LoVo (cell line): ENCODE data around the gene DLEC1.
"Not testable (repeated sequence)": the region's sequence is repeated elsewhere in the genome, so short reads cannot be mapped to it uniquely, and the experiment has no call there.

Experiments used
- DNase-seq: peaks from one replicate; pipeline ENCODE4 v3.0.0-alpha.2; 2016; ENCODE audit warnings: low spot score

Gene DLEC1

DNA sequence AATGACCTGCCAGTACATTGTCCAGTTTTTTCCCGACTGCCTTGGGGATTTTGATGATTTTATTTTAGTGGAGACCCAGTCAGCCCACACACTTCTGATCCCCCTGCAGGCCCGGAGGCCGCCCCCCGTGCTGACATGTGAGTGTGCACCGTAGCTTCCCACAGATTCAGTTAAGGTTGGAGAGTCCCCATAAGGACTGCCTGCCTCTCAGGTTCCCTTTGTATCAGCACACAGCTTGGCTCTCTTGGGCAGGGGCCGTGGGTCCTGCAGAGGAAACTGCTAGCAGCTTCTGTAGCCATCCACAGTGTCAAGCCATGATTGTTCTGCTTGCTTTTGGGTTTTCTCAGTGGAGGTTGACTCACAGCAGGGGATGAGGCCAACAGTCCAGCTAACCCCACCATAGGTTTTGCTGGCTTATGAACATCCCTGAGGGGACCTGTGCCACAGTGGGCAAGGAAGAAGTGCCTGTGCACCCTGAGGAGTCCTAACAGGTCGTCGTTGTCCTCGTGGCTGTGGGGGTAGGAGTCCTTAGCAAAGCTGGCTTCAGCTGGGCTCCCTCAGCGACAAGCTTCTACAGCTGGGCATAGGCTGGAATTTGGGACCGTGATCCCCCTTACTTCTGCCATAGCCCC, 46.4 kb downstream of the DLEC1 start:
- DNase-seq = no peak

DNA sequence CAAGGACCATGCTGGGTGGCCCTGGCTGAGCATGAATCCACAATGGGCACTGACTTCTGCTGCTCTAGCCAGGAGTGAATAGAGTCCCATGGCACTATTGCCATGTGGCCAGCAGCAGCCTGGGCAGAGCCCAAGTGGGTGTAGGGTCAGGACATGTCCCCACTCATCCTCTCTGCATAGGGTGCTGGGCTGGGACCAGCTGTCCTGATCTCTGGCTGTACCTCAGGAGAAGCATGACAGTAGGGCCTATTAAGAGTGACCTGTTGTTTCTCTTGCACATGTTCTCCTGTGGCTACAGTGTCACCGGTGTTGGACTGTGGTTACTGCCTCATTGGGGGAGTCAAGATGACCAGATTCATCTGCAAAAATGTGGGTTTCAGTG, 46.9 kb downstream of the DLEC1 start:
- DNase-seq = no peak

- DNase-seq = no peak
Observed at GRCh38 chr3:38086496-38086895, 47.5 kb downstream of the DLEC1 start.

DNA sequence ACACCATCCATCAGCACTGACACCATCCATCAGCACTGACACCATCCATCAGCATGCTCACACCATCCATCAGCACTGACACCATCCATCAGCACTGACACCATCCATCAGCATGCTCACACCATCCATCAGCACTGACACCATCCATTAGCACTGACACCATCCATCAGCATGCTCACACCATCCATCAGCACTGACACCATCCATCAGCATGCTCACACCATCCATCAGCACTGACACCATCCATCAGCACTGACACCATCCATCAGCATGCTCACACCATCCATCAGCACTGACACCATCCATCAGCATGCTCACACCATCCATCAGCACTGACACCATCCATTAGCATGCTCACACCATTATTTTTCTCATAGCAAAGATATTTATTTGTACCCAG, 48.3 kb downstream of the DLEC1 start:
- DNase-seq = not testable (repeated sequence)

DNA sequence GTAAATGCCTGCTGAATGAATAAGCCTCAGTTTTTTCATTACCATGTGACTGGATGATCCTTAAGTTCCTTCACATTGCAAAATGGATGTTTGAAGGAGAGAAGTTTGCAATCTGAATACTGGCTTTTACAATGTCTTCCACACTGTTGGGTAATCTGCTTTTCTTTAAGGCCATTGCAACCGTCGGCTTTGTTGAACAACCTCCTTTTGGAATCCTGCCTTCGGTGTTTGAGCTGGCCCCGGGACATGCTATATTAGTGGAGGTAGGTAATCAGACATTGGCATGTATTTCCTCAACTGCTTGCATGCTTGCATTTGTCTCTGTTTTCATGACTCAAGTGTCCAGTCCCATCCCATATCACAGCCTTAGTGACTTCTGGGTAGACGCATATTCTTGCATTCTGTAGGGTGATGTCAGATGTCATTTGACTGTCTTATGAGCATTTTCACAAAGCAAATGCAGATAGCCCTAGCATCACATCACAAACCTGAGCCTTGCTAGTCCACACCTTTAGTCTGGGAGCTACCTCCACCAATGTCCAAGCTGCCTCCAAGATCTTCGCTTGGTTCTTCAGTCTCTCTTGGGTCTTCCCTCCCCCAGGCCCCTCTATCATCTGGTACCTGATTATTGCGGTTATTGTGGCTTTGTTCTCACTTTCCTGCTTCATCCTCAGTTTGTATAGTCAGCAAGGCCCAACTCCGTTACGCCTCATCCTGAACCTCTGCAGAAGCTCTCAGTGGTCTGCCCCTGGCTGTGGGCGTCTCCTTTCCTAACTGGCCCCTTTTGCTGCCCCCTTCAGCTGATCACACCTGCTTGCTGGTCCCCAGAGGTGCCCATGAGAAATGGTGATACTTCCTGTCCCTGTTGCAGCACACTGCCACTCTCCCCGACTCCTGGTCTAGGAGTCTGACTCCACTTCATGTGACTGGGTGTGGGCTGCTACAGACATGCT, 49.4 kb downstream of the DLEC1 start:
- DNase-seq = no peak

- DNase-seq = no peak
Observed at GRCh38 chr3:38089163-38089562, 50.2 kb downstream of the DLEC1 start.

GRCh38 chr3:38090453-38090852, 51.4 kb downstream of the DLEC1 start:
- DNase-seq = no peak

GRCh38 chr3:38094999-38095398, 56.0 kb downstream of the DLEC1 start:
- no peak for DNase-seq

DNA sequence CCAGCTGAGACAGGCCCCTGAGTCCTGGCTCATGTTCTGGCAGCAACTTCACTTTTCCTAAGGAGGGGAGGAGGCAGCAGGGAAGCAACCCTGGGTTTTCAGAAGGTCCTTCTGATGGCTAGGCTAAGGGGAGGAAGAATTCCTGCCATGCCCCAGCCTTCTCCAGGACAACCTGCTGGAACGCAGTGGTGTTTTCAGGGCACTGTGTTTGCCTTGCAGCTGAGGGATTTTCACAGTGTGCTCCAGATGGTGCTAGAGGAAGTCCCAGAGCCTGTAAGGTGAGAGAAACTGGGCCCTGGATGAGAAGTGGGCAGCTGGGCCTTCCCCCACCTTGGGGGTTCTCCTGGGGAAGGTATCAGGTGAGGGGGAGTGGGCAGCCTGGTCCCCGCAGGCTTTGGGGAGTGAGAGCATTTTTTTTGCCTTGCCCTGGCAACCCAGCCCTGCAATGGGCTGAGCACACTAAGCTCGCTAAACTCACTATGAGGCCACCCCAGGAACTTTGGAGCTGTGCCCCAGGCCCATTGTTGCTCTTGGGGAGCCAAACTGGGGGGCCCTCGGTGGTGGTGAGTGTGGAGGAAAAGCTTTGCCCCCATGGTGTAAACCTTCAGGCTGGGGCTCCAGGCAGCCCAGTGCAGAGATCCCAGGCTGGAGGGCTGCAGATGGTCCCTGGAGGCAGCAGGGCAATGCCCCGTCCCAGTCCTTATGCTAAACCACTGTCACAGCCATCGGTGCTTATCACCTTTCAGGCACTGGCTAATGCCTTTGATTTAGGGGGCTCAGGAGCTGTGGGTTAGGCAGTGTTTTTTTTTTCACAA, 56.9 kb downstream of the DLEC1 start:
- no peak for DNase-seq

DNA sequence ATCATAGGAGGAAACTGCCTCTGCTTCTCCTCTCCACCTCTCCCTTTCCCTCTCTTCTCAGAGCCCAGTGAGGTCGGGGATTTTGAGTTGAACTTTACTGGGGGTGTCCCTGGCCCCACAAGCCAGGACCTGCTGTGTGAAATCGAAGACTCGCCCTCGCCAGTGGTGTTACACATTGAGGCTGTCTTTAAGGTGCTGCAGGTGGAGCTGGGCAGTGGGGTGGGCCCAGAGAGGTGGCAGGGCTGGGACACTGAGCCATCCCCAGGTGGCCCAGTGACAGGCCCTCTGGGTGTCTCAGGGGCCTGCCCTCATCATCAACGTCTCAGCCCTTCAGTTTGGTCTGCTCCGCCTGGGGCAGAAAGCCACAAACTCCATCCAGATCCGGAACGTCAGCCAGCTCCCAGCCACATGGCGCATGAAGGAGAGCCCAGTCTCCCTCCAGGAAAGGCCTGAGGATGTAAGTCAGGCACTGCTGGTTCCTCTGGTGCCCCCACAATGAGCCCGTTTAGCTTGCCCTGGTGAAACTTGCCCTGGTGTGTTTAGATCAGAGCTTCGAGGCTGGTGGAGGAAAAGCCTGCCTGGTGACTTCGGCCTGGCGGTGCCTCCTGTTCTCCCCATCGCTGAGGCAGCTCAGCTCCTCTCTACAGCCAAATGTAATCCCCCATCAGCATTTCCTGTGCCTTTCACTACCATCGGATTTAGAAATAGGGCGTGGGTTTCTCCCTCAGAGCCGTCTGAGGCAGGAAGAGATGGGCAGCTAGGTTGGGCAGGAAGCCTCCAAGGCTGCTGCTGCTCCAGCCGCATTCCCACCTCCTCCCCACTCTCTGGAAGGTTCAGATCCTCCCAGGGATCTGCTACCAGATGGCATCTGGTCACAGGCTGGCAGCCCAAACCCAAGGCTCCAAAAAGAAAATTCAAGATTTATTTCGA, 58.7 kb downstream of the DLEC1 start:
- no peak for DNase-seq

- no peak for DNase-seq
Observed at GRCh38 chr3:38098376-38098723, 59.3 kb downstream of the DLEC1 start.

- no peak for DNase-seq
Observed at GRCh38 chr3:38099518-38099917, 60.5 kb downstream of the DLEC1 start.

- DNase-seq = no peak
Observed at GRCh38 chr3:38100498-38100897, 61.5 kb downstream of the DLEC1 start.

DNA sequence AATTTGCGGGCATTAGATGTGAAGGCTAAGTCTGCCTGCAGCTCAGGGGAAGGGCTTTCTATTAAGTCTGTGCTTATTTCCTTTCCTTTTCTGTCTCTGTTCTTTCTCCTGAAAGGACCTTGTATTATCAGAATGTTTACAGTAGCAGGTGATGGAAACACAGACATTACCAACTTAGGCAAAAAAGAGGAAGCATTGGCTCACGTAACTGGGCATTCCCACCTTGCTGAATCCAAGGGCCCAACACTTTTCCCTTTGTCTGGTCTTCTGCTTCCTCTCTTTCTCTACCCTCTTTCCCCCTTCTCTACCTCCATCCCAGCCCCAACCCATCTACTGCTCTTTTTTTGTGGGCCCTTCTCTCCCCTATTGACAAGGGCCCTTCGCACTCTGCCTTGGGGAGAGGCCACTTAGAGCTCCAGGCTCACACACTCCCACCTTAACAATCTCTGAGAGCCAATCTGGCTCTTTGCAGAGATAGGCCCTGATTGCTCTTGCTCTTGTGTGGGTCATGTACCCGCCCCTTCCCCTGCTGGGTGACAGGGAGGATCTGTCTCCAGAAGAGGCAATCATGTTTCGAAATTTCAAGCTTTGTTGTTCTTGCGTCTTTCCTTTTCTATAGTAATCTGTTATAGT, 62.9 kb downstream of the DLEC1 start:
- DNase-seq = no peak

GRCh38 chr3:38102444-38102814, 63.4 kb downstream of the DLEC1 start:
- DNase-seq = no peak

- DNase-seq = no peak
Observed at GRCh38 chr3:38105525-38105924, 66.5 kb downstream of the DLEC1 start.

- DNase-seq = no peak
Observed at GRCh38 chr3:38107911-38108648, 69.1 kb downstream of the DLEC1 start.

GRCh38 chr3:38108649-38109579, 69.9 kb downstream of the DLEC1 start:
- no peak for DNase-seq

- no peak for DNase-seq
Observed at GRCh38 chr3:38109580-38110313, 70.7 kb downstream of the DLEC1 start.
